ENCODE results near the gene TOP1.

TOP1 gene

GRCh38 chr20:41046716-41047115, 18.1 kb downstream of the TOP1 start:
- TF ChIP-seq CTCF (conservative IDR thresholded peaks at IDR 0.05; ENCODE audit: low read depth, low read length) = no peak
- no peak overlapping the region for H3K4me3 ChIP-seq (ENCODE audit: low read length)
- peak; percentile 43 for DNase-seq (ENCODE audit: low read depth)

GRCh38 chr20:41047279-41047974, 18.8 kb downstream of the TOP1 start:
- TF ChIP-seq CTCF (conservative IDR thresholded peaks at IDR 0.05; ENCODE audit: low read depth, low read length) = no peak
- no peak overlapping the region for H3K4me3 ChIP-seq (ENCODE audit: low read length)
- no peak for DNase-seq (ENCODE audit: low read depth)

GRCh38 chr20:41047975-41048305, 19.3 kb downstream of the TOP1 start:
- H3K4me3 ChIP-seq (ENCODE audit: low read length) = no peak overlapping the region
- no peak for TF ChIP-seq CTCF (conservative IDR thresholded peaks at IDR 0.05; ENCODE audit: low read depth, low read length)
- DNase-seq (ENCODE audit: low read depth) = no peak

GRCh38 chr20:41048461-41049301, 20.1 kb downstream of the TOP1 start:
- H3K4me3 ChIP-seq (ENCODE audit: low read length) = no peak overlapping the region
- no peak for DNase-seq (ENCODE audit: low read depth)
- no peak for TF ChIP-seq CTCF (conservative IDR thresholded peaks at IDR 0.05; ENCODE audit: low read depth, low read length)

- no peak for DNase-seq (ENCODE audit: low read depth)
- no peak for TF ChIP-seq CTCF (conservative IDR thresholded peaks at IDR 0.05; ENCODE audit: low read depth, low read length)
- no peak overlapping the region for H3K4me3 ChIP-seq (ENCODE audit: low read length)
Measured at GRCh38 chr20:41049451-41049850, 20.8 kb downstream of the TOP1 start.

GRCh38 chr20:41050361-41051008, 21.9 kb downstream of the TOP1 start:
- DNase-seq (ENCODE audit: low read depth) = no peak
- no peak for TF ChIP-seq CTCF (conservative IDR thresholded peaks at IDR 0.05; ENCODE audit: low read depth, low read length)
- no peak overlapping the region for H3K4me3 ChIP-seq (ENCODE audit: low read length)

All from retinal pigment epithelial cell (primary cell).